HepG2 (cell line): ENCODE results near the gene MSI2. TPM values are rescaled to one million over a fixed set of nuclear protein-coding genes. Genes with fewer than 3 reads are reported as not detected.

Experiments used
- ATAC-seq: fragments of 200-7000 bp; cut with Tn5 transposase; 3 replicates; pipeline ENCODE4 v1.9.1; 2020; ENCODE audit warnings: mild to moderate bottlenecking, moderate library complexity
- BruUV-seq: library from RNA; stranded (reverse); fragments of 400-500 nt; replicated peaks from 2 replicates; lab custom pipeline; 2021; lab: Mats Ljungman, UMichigan
- CTCF ChIA-PET: fragments of 300-600 bp; formaldehyde crosslinking; extraction: SDS; loops from one replicate; lab custom pipeline; 2021; ENCODE audit warnings: low total read pairs, inconsistent platforms, low intra/inter-chr PET ratio; lab: Yijun Ruan, JAX
- POLR2A ChIA-PET: fragments of 350-600 bp; sonication (Branson Sonifier 250); formaldehyde crosslinking; loops from one replicate; lab custom pipeline; 2020; ENCODE audit warnings: antibody characterized with exemption, inconsistent platforms; lab: Yijun Ruan, JAX
- DNase-seq: peaks from one replicate; pipeline ENCODE4 v3.0.0-alpha.2; 2015; ENCODE audit warnings: low spot score
- FAIRE-seq: peaks from 3 replicates; lab custom pipeline; 2011; peaks lifted over from hg19 to GRCh38; lab: Jason Lieb, UNC
- H2AFZ ChIP-seq: one replicate; pipeline ENCODE4 v1.6.1; 2011; ENCODE audit warnings: low read length, inconsistent platforms
- H3K27ac ChIP-seq: fragments of 300-600 bp; 3 replicates; pipeline ENCODE4 v1.8.0; 2011; ENCODE audit warnings: mixed run types, mild to moderate bottlenecking, mixed read lengths, low read length, inconsistent platforms; ENCODE audit not compliant: insufficient read depth; ENCODE audit errors: extremely low read length
- H3K27me3 ChIP-seq, 2 experiments: fragments of 200-600 bp in 1 of 2; 2 replicates in 1 of 2; 3 replicates in 1 of 2; pipeline versions ENCODE4 v1.6.0 to v1.8.0; 2011; ENCODE audit warnings: low read length in 2 of 2, mild to moderate bottlenecking in 2 of 2, moderate library complexity in 2 of 2, inconsistent platforms in 1 of 2; ENCODE audit not compliant: insufficient read depth in 2 of 2, control insufficient read depth in 1 of 2
- H3K36me3 ChIP-seq, 2 experiments: fragments of 200-600 bp in 1 of 2; replicated peaks in 1 of 2; 2 replicates in 1 of 2; 3 replicates in 1 of 2; pipeline versions ENCODE4 v1.5.1 to v1.8.0; 2011; ENCODE audit warnings: low read length in 2 of 2, inconsistent platforms in 1 of 2; ENCODE audit not compliant: insufficient read depth in 2 of 2, control insufficient read depth in 1 of 2
- H3K4me1 ChIP-seq: 2 replicates; pipeline ENCODE4 v1.5.1; 2012; ENCODE audit warnings: low read length, inconsistent platforms; ENCODE audit not compliant: insufficient read depth
- H3K4me2 ChIP-seq: 2 replicates; pipeline ENCODE4 v1.6.0; 2011; ENCODE audit warnings: low read depth, low read length, inconsistent platforms
- H3K4me3 ChIP-seq, 3 experiments: fragments of 200-600 bp in 1 of 3; sonication (generic), shearing (Covaris generic) in 1 of 3; replicated peaks in 1 of 3; 2 replicates each; pipeline ENCODE4 v1.5.1; 2011 to 2016; ENCODE audit warnings: low read length in 3 of 3, inconsistent platforms in 2 of 3, low read depth in 2 of 3, mild to moderate bottlenecking in 2 of 3, control low read depth in 1 of 3, mixed read lengths in 1 of 3; ENCODE audit not compliant: insufficient read depth in 1 of 3
- H3K79me2 ChIP-seq: one replicate; pipeline ENCODE4 v1.6.1; 2011; ENCODE audit warnings: low read length, inconsistent platforms; ENCODE audit not compliant: insufficient read depth
- H3K9ac ChIP-seq: 2 replicates; pipeline ENCODE4 v1.6.0; 2011; ENCODE audit warnings: mild to moderate bottlenecking, low read depth, low read length, inconsistent platforms; ENCODE audit not compliant: insufficient read depth
- H3K9me3 ChIP-seq: 2 replicates; pipeline ENCODE4 v1.5.1; 2012; ENCODE audit warnings: mild to moderate bottlenecking, low read length
- H4K20me1 ChIP-seq: 2 replicates; pipeline ENCODE4 v1.6.0; 2011; ENCODE audit warnings: inconsistent platforms, mild to moderate bottlenecking, low read length, moderate library complexity; ENCODE audit not compliant: insufficient read depth
- FIP1L1 ChIP-seq: fragments of 200-400 bp; formaldehyde crosslinking; IDR thresholded peaks from 2 replicates; pipeline ENCODE4 v1.6.1; 2018; ENCODE audit warnings: low read depth, mild to moderate bottlenecking, low read length, moderate library complexity, borderline replicate concordance; ENCODE audit not compliant: insufficient read depth
- PAF1 ChIP-seq: IDR thresholded peaks from 2 replicates; pipeline ENCODE4 v1.6.1; 2016; ENCODE audit warnings: missing genetic modification reagents, missing compliant biosample characterization
- REPIN1 ChIP-seq: sonication (generic); formaldehyde crosslinking; IDR thresholded peaks from 2 replicates; pipeline ENCODE4 v1.8.0; 2022; ENCODE audit warnings: missing genetic modification reagents, low read depth, mild to moderate bottlenecking, borderline replicate concordance
- ZNF101 ChIP-seq: sonication (generic); formaldehyde crosslinking; IDR thresholded peaks from 2 replicates; pipeline ENCODE4 v1.4.0; 2020; ENCODE audit warnings: mild to moderate bottlenecking, low read depth, missing genetic modification reagents, borderline replicate concordance
- ZNF556 ChIP-seq: sonication (generic); formaldehyde crosslinking; IDR thresholded peaks from 2 replicates; pipeline ENCODE4 v1.4.0; 2020; ENCODE audit warnings: mild to moderate bottlenecking, missing genetic modification reagents, borderline replicate concordance
- ZNF614 ChIP-seq: IDR thresholded peaks from 2 replicates; pipeline ENCODE4 v1.6.1; 2018; ENCODE audit warnings: missing biosample characterization, missing genetic modification reagents, inconsistent platforms, borderline replicate concordance
- ZNF687 ChIP-seq: sonication (generic); formaldehyde crosslinking; IDR thresholded peaks from 2 replicates; pipeline ENCODE4 v1.5.1; 2020; ENCODE audit warnings: mild to moderate bottlenecking, missing genetic modification reagents, moderate library complexity
- ZNF761 ChIP-seq: sonication (generic); formaldehyde crosslinking; conservative IDR thresholded peaks from 2 replicates; pipeline ENCODE4 v1.4.0; 2020; ENCODE audit warnings: mild to moderate bottlenecking, missing genetic modification reagents
- ZNF891 ChIP-seq: sonication (generic); formaldehyde crosslinking; IDR thresholded peaks from 2 replicates; pipeline ENCODE4 v1.5.0; 2020; ENCODE audit warnings: mild to moderate bottlenecking, missing genetic modification reagents
- WGBS: methylation state at CpG from one replicate; pipeline ENCODE4 v1.1.6; 2017; ENCODE audit warnings: low lambda C conversion rate; 5-methylcytosine and 5-hydroxymethylcytosine counted together
- in situ Hi-C: cut with HindIII; loops from 2 replicates; pipeline ENCODE4 v1.10.0; 2017; ENCODE audit warnings: low pct_unique_long_range_greater_than_20kb; ENCODE audit not compliant: extremely low pct_ligation_motif_present
- intact Hi-C: fragments of 100-400 bp; cut with micrococcal nuclease; formaldehyde crosslinking; loops from one replicate; pipeline ENCODE4 v1.10.0; 2022; ENCODE audit not compliant: unreplicated experiment
- polyA plus RNA-seq, 8 experiments: library from polyadenylated mRNA; depleted of rRNA in 3 of 8; stranded (reverse) in 7 of 8; unstranded in 1 of 8; fragments of >200 nt; fragmentation: Illumina TruSeq in 4 of 8; extraction: Trizol in 4 of 8; gene quantifications; 2 replicates each; pipeline versions ENCODE4 v1.2.1 to v1.2.3, GENCODE V29; 2011 to 2016; ENCODE audit warnings: low read depth in 4 of 8, missing spikeins in 1 of 8, mixed read lengths in 1 of 8; ENCODE audit not compliant: insufficient read depth in 1 of 8
- total RNA-seq, 5 experiments: library from RNA; depleted of rRNA; stranded (reverse); fragments of >200 nt; fragmentation: Illumina TruSeq; extraction: Trizol; gene quantifications; 2 replicates each; pipeline ENCODE4 v1.2.3, GENCODE V29; 2016; ENCODE audit warnings: low read depth in 1 of 5
- TF ChIP-seq, protein P1 (sequence below): sonication (generic); formaldehyde crosslinking; IDR thresholded peaks from 2 replicates; pipeline ENCODE4 v1.4.0; 2020; ENCODE audit warnings: missing genetic modification reagents, borderline replicate concordance

MSI2 gene
- total and polyA plus RNA-seq, 2 of the 13 experiments (the other 11 are each of a cell fraction or from before 2014, with no cell fraction given): 77.5 to 78.4 TPM

DNA sequence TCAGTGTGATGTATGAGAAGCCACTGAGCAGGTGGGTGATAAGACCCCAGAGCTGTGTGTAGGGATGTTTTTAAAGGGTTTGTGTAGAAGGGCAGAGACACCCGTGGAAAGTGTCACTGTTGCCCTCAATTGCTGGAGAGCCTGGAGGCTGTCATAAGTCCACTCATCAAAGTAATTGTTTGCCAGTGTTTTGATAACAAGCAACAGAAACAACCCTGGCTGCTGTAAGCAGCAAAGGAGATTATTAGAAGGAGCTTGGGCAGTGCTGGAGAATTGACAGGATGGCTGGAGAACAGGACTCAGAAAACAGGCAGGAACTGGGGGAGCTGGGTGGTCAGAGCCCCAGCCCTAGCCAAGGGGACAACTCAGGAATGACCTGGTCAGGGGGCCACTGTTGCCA, 369.2 kb downstream of the MSI2 start:
- BruUV-seq: no TSS peak
- H3K27ac ChIP-seq: no peak overlapping the region
- no peak for TF ChIP-seq ZNF761
- no peak for TF ChIP-seq PAF1
- TF ChIP-seq ZNF101 (CRISPR knock-in tag): no peak
- TF ChIP-seq ZNF687 (CRISPR knock-in tag): no peak
- TF ChIP-seq, protein P1, sequence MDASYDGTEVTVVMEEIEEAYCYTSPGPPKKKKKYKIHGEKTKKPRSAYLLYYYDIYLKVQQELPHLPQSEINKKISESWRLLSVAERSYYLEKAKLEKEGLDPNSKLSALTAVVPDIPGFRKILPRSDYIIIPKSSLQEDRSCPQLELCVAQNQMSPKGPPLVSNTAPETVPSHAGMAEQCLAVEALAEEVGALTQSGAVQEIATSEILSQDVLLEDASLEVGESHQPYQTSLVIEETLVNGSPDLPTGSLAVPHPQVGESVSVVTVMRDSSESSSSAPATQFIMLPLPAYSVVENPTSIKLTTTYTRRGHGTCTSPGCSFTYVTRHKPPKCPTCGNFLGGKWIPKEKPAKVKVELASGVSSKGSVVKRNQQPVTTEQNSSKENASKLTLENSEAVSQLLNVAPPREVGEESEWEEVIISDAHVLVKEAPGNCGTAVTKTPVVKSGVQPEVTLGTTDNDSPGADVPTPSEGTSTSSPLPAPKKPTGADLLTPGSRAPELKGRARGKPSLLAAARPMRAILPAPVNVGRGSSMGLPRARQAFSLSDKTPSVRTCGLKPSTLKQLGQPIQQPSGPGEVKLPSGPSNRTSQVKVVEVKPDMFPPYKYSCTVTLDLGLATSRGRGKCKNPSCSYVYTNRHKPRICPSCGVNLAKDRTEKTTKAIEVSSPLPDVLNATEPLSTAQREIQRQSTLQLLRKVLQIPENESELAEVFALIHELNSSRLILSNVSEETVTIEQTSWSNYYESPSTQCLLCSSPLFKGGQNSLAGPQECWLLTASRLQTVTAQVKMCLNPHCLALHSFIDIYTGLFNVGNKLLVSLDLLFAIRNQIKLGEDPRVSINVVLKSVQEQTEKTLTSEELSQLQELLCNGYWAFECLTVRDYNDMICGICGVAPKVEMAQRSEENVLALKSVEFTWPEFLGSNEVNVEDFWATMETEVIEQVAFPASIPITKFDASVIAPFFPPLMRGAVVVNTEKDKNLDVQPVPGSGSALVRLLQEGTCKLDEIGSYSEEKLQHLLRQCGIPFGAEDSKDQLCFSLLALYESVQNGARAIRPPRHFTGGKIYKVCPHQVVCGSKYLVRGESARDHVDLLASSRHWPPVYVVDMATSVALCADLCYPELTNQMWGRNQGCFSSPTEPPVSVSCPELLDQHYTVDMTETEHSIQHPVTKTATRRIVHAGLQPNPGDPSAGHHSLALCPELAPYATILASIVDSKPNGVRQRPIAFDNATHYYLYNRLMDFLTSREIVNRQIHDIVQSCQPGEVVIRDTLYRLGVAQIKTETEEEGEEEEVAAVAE (CRISPR knock-in tag): no peak
- no peak for TF ChIP-seq ZNF891
- no peak for TF ChIP-seq ZNF556
- TF ChIP-seq FIP1L1: no peak
- TF ChIP-seq REPIN1 (CRISPR knock-in tag): no peak
- TF ChIP-seq ZNF614 (CRISPR knock-in tag): no peak
- TF ChIP-seq, all 625 proteins: peak for 0
- DNase-seq (no peak), ATAC-seq (no peak), FAIRE-seq (no peak)
- ChIA-PET POLR2A (no interaction called here), CTCF (no interaction called here)
- no peak overlapping the region for H3K4me2 ChIP-seq
- no peak overlapping the region for H3K9ac ChIP-seq
- H3K27me3 ChIP-seq: no peaks in the 10 kb centered on the region
- no peak overlapping the region for H3K4me3 ChIP-seq
- 100% methylated on average over 1 of the region's 1 CpG for WGBS
- in situ Hi-C loops (no loop called here), intact Hi-C loops (no loop called here)
- no peak overlapping the region for H2AFZ ChIP-seq
- no peaks in the 10 kb centered on the region for H3K79me2 ChIP-seq
- H3K9me3 ChIP-seq: no peaks in the 10 kb centered on the region
- peaks cover 35 to 66% of the 10 kb centered on the region in 2 experiments for H3K36me3 ChIP-seq
- H3K4me1 ChIP-seq: peaks cover 17% of the 10 kb centered on the region
- H4K20me1 ChIP-seq: no peaks in the 10 kb centered on the region; the same call in 1 of the 2 replicates
